ENCODE results near the gene MPZL3.

MPZL3 gene

GRCh38 chr11:118241764-118242098, 10.4 kb downstream of the MPZL3 start:
- no peak for DNase-seq
- Histone ChIP-seq H3K9me3 (ENCODE audit: severe bottlenecking) (no peaks in the 10 kb centered on the region), H3K36me3 (no peaks in the 10 kb centered on the region), H3K27ac (no peak overlapping the region), H3K27me3 (ENCODE audit: insufficient read depth, low read depth, severe bottlenecking) (no peaks in the 10 kb centered on the region), H3K4me3 (ENCODE audit: low read depth, low read length) (no peak overlapping the region)
- no peak for TF ChIP-seq CTCF (IDR thresholded peaks at IDR 0.05; ENCODE audit: low read depth, low read length)

GRCh38 chr11:118240999-118241763, 11.0 kb downstream of the MPZL3 start:
- Histone ChIP-seq H3K4me3 (ENCODE audit: low read depth, low read length) (no peak overlapping the region), H3K27me3 (ENCODE audit: insufficient read depth, low read depth, severe bottlenecking) (no peaks in the 10 kb centered on the region), H3K36me3 (no peaks in the 10 kb centered on the region), H3K9me3 (ENCODE audit: severe bottlenecking) (no peaks in the 10 kb centered on the region), H3K27ac (no peak overlapping the region)
- DNase-seq: no peak
- TF ChIP-seq CTCF (IDR thresholded peaks at IDR 0.05; ENCODE audit: low read depth, low read length): no peak

- no peak overlapping the region for H3K27ac ChIP-seq
- no peaks in the 10 kb centered on the region for H3K27me3 ChIP-seq (ENCODE audit: insufficient read depth, low read depth, severe bottlenecking)
Observed at GRCh38 chr11:118239509-118240205, 12.5 kb downstream of the MPZL3 start.

GRCh38 chr11:118238929-118239328, 13.2 kb downstream of the MPZL3 start:
- DNase-seq: no peak
- no peak overlapping the region for H3K4me3 ChIP-seq (ENCODE audit: low read depth, low read length)
- H3K36me3 ChIP-seq: no peaks in the 10 kb centered on the region
- no peaks in the 10 kb centered on the region for H3K9me3 ChIP-seq (ENCODE audit: severe bottlenecking)
- H3K27ac ChIP-seq: no peak overlapping the region
- TF ChIP-seq CTCF (IDR thresholded peaks at IDR 0.05; ENCODE audit: low read depth, low read length): no peak
- H3K27me3 ChIP-seq (ENCODE audit: insufficient read depth, low read depth, severe bottlenecking): no peaks in the 10 kb centered on the region

More at GRCh38 chr11:118239509-118240205, 12.5 kb downstream of the MPZL3 start:
- no peak for DNase-seq
- Histone ChIP-seq H3K36me3 (no peaks in the 10 kb centered on the region), H3K4me3 (ENCODE audit: low read depth, low read length) (no peak overlapping the region), H3K9me3 (ENCODE audit: severe bottlenecking) (no peaks in the 10 kb centered on the region)
- TF ChIP-seq CTCF (IDR thresholded peaks at IDR 0.05; ENCODE audit: low read depth, low read length): no peak

GRCh38 chr11:118238421-118238820, 13.7 kb downstream of the MPZL3 start:
- H3K9me3 ChIP-seq (ENCODE audit: severe bottlenecking): no peaks in the 10 kb centered on the region
- H3K27me3 ChIP-seq (ENCODE audit: insufficient read depth, low read depth, severe bottlenecking): no peaks in the 10 kb centered on the region
- no peak overlapping the region for H3K4me3 ChIP-seq (ENCODE audit: low read depth, low read length)
- H3K36me3 ChIP-seq: no peaks in the 10 kb centered on the region
- TF ChIP-seq CTCF (IDR thresholded peaks at IDR 0.05; ENCODE audit: low read depth, low read length): no peak
- no peak overlapping the region for H3K27ac ChIP-seq
- no peak for DNase-seq

Measured in WERI-Rb-1 (cell line).